ENCODE data around the gene FAM81A.

GRCh38 chr15:59492389-59493377 is 54.7 kb downstream of the FAM81A start:
- peak; percentile 70 to 85 (median 84) for TF ChIP-seq CTCF (IDR thresholded peaks at IDR 0.05 in 2 of 3, conservative IDR thresholded peaks at IDR 0.05 in 1 of 3; ENCODE audit: insufficient read depth in 2 of 3, low read depth in 1 of 3, low read length in 3 of 3)
- TF ChIP-seq NONO (IDR thresholded peaks at IDR 0.05; ENCODE audit: low read depth in 2 of 2, low read length in 1 of 2) = no peak
- no peak for TF ChIP-seq CLOCK (CRISPR knock-in tag; IDR thresholded peaks at IDR 0.05; ENCODE audit: borderline replicate concordance)
- no peak for TF ChIP-seq ZNF282 (CRISPR knock-in tag; IDR thresholded peaks at IDR 0.05)
- TF ChIP-seq SMARCA4 (IDR thresholded peaks at IDR 0.05) = no peak
- TF ChIP-seq NKRF (IDR thresholded peaks at IDR 0.05; ENCODE audit: borderline replicate concordance) = no peak
- TF ChIP-seq RAD51 (IDR thresholded peaks at IDR 0.05; ENCODE audit: borderline replicate concordance, low read depth) = no peak
- no peak for TF ChIP-seq CC2D1A (IDR thresholded peaks at IDR 0.05)
- 0 out of 2 replicates have a peak, but pooled peaks have one; percentile 51 for TF ChIP-seq EZH2 (IDR thresholded peaks at IDR 0.05; ENCODE audit: borderline replicate concordance, low read depth, low read length)

All from K562 (cell line).